K562 (cell line): ENCODE data around the gene SEC61A2.

Experiments
- CEBPB ChIP-seq: fragments of 450-650 bp; IDR thresholded peaks from 2 replicates; pipeline ENCODE4 v1.6.1; 2016; ENCODE audit warnings: missing genetic modification characterization, missing compliant biosample characterization
- ILK ChIP-seq: fragments of 450-650 bp; IDR thresholded peaks from 2 replicates; pipeline ENCODE4 v1.6.1; 2016; ENCODE audit warnings: missing genetic modification characterization, low read depth, mild to moderate bottlenecking, missing compliant biosample characterization, moderate library complexity, borderline replicate concordance
- KDM1A ChIP-seq, 2 experiments: fragments of 450-650 bp; IDR thresholded peaks; 2 replicates each; pipeline ENCODE4 v1.6.1; 2016; ENCODE audit warnings: mild to moderate bottlenecking in 2 of 2
- POLR2A ChIP-seq: fragments of 450-650 bp; conservative IDR thresholded peaks from 2 replicates; pipeline ENCODE4 v1.6.1; 2016
- SMC3 ChIP-seq: conservative IDR thresholded peaks from 2 replicates; pipeline ENCODE4 v1.6.1; 2011; ENCODE audit warnings: low read depth, low read length, improper control_type of control experiment; ENCODE audit not compliant: insufficient read depth
- SRSF9 ChIP-seq: fragments of 200-400 bp; formaldehyde crosslinking; IDR thresholded peaks from 2 replicates; pipeline ENCODE4 v1.6.1; 2017; ENCODE audit warnings: low read depth, low read length, borderline replicate concordance
- ZNF668 ChIP-seq: fragments of 250-450 bp; sonication (Bioruptor Pico); IDR thresholded peaks from 2 replicates; pipeline ENCODE4 v1.8.0; 2022; ENCODE audit warnings: mild to moderate bottlenecking, inconsistent platforms
- TF ChIP-seq, protein P1 (sequence below): IDR thresholded peaks from 3 replicates; pipeline ENCODE4 v1.6.1; 2011; ENCODE audit warnings: borderline replicate concordance, mild to moderate bottlenecking, moderate library complexity; ENCODE audit not compliant: insufficient read length; ENCODE audit errors: extremely low read depth
- TF ChIP-seq, protein P2 (sequence below), 3 experiments: IDR thresholded peaks in 2 of 3; conservative IDR thresholded peaks in 1 of 3; 2 replicates each; pipeline ENCODE4 v1.5.1; 2011 to 2012; ENCODE audit warnings: low read length in 3 of 3, mild to moderate bottlenecking in 3 of 3, control low read depth in 2 of 3, improper control_type of control experiment in 1 of 3, inconsistent platforms in 1 of 3, low read depth in 1 of 3, mixed read lengths in 1 of 3, moderate library complexity in 1 of 3; ENCODE audit not compliant: insufficient read depth in 2 of 3
- TF ChIP-seq, protein P3 (sequence below): fragments of 450-650 bp; IDR thresholded peaks from 2 replicates; pipeline ENCODE4 v1.6.1; 2017; ENCODE audit warnings: antibody characterized with exemption

DNA sequence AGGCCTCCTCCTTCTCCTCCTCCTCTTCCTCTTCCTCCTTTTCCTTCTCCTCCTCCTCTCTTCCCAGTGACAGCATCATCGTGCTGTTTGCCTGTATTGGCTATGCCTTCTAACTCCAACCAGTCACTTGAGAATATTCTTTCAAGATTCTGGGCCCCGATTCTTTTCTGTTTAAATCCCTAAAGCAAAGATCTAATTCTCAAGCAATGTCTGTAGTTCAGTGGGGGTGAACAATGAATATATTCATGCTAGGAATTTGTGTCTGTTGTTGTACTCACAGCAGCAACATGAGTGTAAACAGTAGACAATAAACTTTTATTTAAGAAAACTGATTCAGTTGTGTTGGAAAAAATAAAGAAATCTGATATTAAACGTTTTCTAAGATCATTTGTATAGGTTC lies 35.6 kb downstream of the SEC61A2 start:
- TF ChIP-seq POLR2A: no peak; the same call in 1 of the 2 replicates
- TF ChIP-seq, protein P1, sequence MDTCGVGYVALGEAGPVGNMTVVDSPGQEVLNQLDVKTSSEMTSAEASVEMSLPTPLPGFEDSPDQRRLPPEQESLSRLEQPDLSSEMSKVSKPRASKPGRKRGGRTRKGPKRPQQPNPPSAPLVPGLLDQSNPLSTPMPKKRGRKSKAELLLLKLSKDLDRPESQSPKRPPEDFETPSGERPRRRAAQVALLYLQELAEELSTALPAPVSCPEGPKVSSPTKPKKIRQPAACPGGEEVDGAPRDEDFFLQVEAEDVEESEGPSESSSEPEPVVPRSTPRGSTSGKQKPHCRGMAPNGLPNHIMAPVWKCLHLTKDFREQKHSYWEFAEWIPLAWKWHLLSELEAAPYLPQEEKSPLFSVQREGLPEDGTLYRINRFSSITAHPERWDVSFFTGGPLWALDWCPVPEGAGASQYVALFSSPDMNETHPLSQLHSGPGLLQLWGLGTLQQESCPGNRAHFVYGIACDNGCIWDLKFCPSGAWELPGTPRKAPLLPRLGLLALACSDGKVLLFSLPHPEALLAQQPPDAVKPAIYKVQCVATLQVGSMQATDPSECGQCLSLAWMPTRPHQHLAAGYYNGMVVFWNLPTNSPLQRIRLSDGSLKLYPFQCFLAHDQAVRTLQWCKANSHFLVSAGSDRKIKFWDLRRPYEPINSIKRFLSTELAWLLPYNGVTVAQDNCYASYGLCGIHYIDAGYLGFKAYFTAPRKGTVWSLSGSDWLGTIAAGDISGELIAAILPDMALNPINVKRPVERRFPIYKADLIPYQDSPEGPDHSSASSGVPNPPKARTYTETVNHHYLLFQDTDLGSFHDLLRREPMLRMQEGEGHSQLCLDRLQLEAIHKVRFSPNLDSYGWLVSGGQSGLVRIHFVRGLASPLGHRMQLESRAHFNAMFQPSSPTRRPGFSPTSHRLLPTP: no peak
- TF ChIP-seq SMC3: no peak
- TF ChIP-seq, protein P2, sequence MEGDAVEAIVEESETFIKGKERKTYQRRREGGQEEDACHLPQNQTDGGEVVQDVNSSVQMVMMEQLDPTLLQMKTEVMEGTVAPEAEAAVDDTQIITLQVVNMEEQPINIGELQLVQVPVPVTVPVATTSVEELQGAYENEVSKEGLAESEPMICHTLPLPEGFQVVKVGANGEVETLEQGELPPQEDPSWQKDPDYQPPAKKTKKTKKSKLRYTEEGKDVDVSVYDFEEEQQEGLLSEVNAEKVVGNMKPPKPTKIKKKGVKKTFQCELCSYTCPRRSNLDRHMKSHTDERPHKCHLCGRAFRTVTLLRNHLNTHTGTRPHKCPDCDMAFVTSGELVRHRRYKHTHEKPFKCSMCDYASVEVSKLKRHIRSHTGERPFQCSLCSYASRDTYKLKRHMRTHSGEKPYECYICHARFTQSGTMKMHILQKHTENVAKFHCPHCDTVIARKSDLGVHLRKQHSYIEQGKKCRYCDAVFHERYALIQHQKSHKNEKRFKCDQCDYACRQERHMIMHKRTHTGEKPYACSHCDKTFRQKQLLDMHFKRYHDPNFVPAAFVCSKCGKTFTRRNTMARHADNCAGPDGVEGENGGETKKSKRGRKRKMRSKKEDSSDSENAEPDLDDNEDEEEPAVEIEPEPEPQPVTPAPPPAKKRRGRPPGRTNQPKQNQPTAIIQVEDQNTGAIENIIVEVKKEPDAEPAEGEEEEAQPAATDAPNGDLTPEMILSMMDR (IDR thresholded peaks at IDR 0.05 in 2 of 3, conservative IDR thresholded peaks at IDR 0.05 in 1 of 3; ENCODE audit: insufficient read depth in 2 of 3, low read depth in 1 of 3, low read length in 3 of 3): no peak
- TF ChIP-seq ILK: no peak
- no peak for TF ChIP-seq SRSF9
- TF ChIP-seq ZNF668 (CRISPR knock-in tag): no peak
- no peak for TF ChIP-seq CEBPB
- no peak for TF ChIP-seq KDM1A (IDR thresholded peaks at IDR 0.05)
- TF ChIP-seq, protein P3, sequence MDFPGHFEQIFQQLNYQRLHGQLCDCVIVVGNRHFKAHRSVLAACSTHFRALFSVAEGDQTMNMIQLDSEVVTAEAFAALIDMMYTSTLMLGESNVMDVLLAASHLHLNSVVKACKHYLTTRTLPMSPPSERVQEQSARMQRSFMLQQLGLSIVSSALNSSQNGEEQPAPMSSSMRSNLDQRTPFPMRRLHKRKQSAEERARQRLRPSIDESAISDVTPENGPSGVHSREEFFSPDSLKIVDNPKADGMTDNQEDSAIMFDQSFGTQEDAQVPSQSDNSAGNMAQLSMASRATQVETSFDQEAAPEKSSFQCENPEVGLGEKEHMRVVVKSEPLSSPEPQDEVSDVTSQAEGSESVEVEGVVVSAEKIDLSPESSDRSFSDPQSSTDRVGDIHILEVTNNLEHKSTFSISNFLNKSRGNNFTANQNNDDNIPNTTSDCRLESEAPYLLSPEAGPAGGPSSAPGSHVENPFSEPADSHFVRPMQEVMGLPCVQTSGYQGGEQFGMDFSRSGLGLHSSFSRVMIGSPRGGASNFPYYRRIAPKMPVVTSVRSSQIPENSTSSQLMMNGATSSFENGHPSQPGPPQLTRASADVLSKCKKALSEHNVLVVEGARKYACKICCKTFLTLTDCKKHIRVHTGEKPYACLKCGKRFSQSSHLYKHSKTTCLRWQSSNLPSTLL: no peak
